NCI-H69 (cell line): ENCODE measurements around the gene TRIM44.
A peak's percentile ranks its signal among the peaks of the same experiment; 100 is the strongest.
"Not testable (repeated sequence)": the region's sequence is repeated elsewhere in the genome, so short reads cannot be mapped to it uniquely, and the experiment has no call there.

Source experiments
- DNase-seq: peaks from one replicate; lab custom pipeline; 2025; lab: John Stamatoyannopoulos, UW

TRIM44 gene

DNA sequence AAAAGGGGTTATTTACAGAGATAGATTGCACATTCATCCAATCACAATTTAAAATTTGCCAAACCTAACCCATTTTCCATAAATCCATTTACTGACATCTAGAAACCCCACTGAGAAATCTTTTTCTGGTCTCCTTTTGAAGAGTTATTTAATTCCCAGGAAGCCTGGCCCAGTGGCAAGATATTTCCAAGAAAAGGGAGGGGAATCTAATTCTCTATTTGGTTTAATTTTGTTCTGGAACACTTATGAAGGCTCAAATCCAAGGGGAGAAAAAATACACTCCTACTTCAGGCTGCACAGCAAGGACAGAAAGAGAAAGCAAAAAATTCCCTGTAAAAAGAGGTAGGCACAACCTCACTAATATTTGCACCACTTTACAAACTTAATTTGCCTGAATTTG lies 193.1 kb downstream of the TRIM44 start:
- DNase-seq = no peak

DNA sequence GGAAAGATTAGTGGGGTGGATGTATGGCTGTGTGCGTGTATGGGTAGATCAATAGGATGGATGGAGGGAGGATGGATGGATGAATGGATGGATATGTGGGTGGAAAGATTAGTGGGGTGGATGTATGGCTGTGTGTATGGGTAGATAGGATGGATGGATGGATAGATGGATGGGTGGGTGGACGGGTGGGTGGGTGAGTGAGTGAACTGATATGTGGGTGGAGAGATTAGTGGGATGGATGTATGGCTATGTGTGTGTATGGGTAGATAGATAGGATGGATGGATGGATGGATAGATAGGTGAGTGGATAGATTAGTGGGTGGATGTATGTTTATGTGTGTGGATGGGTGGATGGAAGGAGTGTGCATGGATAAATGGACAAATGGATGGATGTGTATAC lies 193.7 kb downstream of the TRIM44 start:
- DNase-seq = no peak

DNA sequence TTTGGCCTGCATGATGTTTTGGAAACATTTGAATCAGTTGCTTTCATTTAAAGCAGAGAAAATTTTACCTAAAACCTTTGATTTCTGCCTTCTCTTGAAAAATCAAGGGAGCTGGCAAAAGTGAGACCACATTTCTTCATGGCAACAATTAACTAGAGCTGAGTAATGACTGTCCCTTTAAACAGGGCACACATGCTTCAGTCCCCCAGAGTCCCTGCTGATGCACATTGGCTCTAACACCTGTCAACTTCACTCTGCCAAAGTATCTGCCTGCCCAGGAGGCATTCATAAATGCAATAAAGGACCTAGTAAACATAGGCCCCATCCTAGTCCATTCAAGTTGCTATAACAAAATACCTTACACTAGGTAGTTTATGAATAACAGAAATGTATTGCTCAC lies 194.2 kb downstream of the TRIM44 start:
- DNase-seq = peak; percentile 49

DNA sequence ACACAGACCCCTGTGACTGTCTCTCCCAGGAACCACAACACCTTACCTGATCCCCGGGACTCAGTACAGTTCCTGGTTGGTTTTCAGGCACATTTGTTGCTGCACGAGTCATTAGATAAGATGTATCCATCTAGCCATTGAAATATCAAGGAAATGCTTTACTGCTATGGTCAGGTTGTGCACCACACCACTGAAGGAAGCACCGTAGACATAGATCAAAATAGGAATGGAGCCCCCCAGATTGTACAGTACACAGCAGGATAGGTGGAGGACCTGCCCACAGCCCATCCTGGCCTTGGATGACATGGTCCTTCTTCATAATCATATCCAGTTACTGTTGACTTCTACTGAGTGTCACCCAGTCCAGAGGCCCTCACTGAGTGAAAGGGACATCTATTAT lies 195.3 kb downstream of the TRIM44 start:
- DNase-seq = no peak

DNA sequence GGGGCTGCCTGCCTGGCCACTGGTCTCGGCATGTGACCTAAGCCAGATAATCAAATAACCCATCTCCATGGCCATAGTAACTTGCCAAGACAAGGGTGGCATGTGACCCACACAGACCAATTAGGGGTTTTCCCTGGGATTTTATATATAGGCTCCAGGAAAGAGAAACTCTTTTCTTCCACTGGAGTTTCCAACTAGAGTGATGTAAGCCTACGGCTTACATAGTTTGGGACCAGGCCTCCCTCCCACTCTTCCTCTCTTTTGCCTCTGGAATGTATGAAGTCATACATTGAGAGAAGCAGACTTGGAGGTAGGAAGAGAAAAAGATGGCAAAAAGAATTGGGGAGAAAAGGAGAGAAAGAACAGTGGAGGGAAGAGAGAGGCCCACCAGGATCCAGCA lies 196.7 kb downstream of the TRIM44 start:
- no peak for DNase-seq

DNA sequence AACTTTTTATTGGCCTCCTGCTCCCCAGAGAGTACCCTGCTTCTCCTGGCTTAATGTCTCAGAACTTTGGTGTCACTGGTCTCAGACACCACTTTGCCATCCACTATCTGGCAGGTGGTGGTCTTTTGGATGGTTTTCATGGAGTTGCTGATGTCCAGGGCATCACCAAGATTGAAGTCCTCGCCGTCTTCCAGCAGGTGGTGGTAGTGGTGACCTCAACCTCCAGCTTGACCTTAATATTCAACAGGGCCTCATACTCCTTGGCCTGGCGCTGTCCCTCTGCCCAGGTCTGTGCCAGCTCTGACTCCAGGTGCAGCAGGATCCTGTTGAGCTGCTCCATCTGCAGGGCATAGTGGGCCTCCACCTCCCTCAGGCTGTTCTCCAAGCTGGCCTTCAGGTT lies 197.6 kb downstream of the TRIM44 start:
- DNase-seq = not testable (repeated sequence)

DNA sequence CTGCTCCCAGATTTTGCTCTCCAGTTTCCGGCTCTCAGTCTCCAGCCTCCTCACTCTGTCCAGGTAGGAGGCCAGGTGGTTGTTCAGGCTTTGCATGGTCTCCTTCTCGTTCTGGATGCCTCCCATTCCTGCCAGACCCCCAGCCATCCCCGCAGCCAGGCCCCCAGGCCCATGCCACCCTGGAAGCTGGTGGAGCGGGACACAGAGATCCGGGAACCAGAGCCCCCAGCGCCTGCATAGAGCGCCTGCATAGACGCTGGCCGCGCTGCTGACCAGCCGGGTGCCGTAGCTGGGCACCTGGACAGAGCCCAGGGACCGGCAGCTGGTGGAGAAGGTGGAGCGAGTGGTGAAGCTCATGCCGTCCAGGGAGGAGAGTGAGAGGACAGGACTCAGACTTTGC lies 198.6 kb downstream of the TRIM44 start:
- no peak for DNase-seq

DNA sequence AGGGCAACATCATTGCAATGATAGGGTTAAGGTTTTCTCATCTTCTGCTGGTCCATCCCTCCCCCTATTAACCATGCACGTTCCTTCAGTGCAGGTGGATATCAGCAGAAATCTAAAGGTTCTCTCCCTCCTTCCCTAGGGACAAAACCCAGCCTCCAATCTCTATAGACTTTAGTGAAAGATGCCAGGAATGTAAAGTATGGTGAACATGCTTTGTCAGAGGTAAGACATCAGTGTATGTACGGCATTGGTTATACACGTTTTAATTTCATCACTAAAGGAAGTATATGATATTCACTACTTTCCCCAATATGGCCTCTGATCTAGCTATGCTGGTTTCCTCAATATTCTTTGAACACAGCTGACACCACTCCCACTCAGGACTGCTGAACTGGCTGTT lies 200.1 kb downstream of the TRIM44 start:
- DNase-seq = no peak

DNA sequence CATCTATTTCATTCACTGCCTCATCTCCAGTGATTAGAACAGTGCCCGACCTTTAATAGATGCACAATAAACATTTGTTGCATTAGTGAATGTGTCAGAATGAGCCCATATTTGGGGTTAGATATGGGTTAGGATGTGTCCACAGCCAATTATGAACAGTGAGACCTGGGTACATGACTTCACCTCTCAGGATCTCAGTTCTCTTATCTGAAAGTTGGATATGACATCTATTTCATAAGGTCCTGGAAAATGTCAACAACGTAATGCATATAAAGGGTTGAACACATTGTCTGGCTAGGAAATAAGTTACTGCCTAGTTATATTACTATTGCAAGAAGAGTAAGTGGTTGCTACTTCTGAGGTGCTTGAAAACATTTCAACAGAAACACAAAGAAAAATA lies 201.6 kb downstream of the TRIM44 start:
- DNase-seq = no peak

DNA sequence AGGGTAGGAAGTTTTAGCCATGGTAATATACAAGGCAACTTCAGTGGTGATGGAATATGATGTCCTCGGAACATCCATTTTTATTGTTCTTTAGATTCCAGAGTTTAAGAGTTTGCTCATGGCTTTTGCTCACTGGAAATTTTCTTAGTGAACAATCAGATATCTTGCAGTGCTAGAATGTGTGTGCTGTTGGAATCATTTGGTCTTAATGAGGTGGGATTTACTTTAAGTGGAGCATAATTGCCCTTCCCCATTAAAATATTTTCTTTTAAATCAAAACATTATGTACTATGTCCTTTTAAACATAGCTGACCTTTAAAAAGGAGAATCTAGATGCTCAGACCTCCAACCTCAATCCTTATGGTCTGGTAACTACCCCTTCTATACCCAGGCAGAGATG lies 204.0 kb downstream of the TRIM44 start:
- no peak for DNase-seq
